ENCODE data around the gene F7.

DNA sequence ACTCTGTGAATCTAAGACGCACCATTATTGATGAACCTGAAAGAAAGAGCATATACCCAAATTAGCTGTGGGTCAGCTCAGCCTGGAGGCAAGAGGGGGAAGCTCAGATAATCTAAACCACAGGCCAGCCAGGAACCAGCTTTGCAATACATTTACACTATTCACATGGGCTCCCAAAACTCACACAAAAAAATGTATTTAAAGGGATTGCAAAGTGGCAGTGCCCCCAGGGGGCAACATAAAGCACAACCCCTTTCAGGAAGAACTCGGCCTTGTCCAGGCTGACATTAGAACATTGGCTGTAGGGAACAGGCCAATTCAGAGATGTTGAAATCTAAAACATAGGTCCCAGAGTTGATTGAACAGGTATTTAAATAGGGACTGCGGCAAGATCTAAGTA lies 49.6 kb downstream of the F7 start:
- no peak for TF ChIP-seq POLR2A (IDR thresholded peaks at IDR 0.05; ENCODE audit: low read length)
- TF ChIP-seq GATA1 (IDR thresholded peaks at IDR 0.05; ENCODE audit: low read depth, low read length), result no peak
